A172 (cell line): ENCODE measurements around the gene SF3A1. TPM values are rescaled to one million over a fixed set of nuclear protein-coding genes. Genes with fewer than 3 reads are reported as not detected.

Source experiments
- DNase-seq: peaks from one replicate; pipeline ENCODE4 v3.0.0-alpha.2; 2015; ENCODE audit warnings: low spot score
- total RNA-seq: library from RNA; depleted of rRNA; stranded (reverse); fragments of >200 nt; shearing (Covaris generic); gene quantifications from 2 replicates; pipeline ENCODE4 v1.2.3, GENCODE V29; 2014

SF3A1 gene
- total RNA-seq, 1 experiment from 2014 or later = 39.8 TPM

DNA sequence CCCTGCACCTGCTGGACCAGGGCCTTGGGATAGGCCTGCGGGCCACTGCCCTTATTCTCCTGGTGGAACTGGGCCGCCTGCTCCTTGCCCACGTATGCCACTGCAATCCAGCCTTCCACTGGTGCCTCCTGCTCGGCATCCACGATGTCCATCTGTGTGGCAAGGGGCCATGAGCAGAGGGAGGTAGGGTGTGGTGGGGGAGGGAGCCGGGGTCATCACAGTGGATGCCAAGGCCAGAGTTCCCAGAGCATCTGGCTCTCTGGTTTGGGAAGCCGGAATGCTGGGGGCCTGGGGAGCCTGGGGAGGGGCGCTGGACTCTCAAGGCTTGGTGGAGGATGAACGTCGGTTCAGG lies 29.9 kb upstream of the SF3A1 start:
- DNase-seq = no peak

DNA sequence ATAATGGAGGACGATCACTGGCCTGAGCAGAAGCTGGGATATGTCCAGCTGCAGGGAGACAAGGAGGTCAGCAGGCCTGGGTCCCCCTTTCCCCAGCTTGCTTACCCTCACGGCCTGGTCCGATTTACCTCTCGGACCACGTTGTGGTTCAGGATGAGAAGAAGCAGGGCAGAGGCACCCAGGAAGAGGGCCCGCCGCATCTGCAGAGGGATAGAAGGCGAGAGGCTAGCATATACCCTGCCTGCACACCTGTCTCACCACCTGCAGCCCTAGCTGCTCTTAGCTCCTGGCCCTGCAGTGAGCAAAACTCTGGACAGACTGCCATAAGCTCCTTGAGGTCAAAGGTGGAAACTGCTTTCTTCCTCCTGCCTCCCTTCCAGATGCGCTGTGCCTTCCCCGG lies 29.2 kb upstream of the SF3A1 start:
- DNase-seq = no peak

DNA sequence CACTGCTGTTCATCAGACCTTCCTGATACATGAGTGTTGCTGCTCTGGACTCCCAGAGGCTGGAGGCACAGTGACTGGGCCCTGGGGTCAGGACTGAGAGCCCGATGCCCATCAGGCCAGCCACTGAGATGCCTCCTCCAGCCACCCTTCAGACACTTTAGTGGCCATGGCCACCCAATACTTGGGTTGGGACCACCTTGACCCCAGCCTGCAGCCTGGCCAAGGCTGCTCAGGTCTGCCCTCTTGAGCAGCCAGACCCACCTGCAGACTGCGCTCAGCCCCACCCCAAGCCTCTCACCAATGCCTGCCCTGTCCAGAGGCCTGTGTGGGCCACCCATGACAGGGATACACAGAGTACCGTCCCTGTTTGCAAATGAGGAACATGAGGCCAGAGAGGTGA lies 26.4 kb upstream of the SF3A1 start:
- DNase-seq = no peak

DNA sequence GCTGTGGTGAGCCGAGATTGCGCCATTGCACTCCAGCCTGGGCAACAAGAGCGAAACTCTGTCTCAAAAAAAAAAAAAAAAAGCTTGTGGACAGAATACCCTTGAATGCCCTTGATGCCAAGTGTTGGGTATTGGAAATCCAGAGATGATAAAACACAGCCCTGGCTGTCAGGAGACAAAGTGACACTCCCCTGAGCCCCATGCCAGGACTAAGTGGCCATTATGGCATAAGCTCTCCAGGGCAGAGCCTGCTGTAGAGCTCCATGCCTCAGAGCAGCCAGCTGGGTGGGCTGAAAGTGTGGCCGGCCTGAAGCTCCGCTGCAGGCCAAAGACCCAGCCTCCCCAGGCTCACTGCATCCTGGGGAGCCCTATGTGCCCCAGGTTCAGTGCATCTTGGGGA lies 25.6 kb upstream of the SF3A1 start:
- no peak for DNase-seq

DNA sequence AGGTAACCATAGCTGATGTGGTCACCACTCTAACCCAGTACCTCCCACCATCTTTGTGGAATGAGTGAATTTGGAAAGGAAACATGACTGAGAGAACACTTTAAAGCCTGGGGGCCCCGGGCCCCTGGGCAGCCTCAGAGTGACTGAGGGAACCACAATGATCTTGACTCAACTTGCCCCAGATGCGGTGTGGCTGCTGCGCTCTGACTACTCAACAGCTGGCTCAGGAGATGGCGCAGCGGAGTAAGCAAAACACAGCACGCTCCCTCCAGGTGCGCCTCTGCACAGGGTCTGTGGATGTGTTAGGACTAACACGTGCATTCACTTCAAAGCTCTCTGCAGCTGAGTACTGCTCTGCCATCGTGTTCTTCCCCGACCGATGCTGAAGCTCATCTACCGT lies 24.6 kb upstream of the SF3A1 start:
- no peak for DNase-seq

DNA sequence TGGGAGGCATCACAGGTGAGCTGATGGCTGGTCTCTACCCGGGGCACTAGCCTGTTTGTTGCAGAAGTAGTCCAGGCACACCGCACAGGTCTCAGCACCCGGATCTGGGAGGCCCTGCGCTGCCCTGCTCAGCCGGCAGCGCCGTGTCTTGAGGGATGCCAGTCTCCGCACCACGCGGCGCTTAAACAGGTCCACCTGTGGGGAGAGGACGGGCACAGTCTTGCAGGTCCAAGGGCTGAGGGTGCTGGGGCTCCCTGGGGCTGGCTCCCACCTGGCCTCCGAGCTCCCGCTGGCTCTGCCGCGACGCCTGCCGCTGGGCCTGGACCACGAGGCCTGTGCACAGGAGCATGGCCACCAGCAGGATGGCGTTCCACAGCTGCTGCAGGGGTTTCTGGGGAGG lies 23.3 kb upstream of the SF3A1 start:
- DNase-seq = no peak

DNA sequence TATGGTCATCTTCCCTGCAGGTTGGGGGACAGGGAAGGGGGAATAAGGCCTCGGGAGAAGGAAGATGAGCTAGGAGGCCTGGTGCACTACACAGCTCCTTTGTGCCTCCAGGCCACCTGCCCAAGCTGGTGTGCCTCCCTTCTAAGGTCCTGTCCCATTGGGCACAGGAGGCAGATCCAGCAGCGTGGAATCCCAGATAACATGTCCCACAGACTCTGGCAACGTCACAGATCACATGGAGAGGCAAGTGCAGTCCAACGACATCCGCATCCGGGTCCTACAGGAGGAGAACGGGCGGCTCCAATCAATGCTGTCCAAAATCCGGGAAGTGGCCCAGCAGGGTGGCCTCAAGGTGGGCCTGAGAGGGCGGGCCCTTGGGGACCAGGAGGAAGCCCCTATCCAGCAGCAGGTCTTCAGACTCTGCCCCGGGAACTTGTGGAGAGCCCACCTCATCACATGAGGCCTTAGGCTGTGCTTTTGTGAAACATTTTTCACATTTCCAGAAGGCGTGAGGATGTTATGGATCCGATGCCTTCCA lies 18.7 kb upstream of the SF3A1 start:
- no peak for DNase-seq

DNA sequence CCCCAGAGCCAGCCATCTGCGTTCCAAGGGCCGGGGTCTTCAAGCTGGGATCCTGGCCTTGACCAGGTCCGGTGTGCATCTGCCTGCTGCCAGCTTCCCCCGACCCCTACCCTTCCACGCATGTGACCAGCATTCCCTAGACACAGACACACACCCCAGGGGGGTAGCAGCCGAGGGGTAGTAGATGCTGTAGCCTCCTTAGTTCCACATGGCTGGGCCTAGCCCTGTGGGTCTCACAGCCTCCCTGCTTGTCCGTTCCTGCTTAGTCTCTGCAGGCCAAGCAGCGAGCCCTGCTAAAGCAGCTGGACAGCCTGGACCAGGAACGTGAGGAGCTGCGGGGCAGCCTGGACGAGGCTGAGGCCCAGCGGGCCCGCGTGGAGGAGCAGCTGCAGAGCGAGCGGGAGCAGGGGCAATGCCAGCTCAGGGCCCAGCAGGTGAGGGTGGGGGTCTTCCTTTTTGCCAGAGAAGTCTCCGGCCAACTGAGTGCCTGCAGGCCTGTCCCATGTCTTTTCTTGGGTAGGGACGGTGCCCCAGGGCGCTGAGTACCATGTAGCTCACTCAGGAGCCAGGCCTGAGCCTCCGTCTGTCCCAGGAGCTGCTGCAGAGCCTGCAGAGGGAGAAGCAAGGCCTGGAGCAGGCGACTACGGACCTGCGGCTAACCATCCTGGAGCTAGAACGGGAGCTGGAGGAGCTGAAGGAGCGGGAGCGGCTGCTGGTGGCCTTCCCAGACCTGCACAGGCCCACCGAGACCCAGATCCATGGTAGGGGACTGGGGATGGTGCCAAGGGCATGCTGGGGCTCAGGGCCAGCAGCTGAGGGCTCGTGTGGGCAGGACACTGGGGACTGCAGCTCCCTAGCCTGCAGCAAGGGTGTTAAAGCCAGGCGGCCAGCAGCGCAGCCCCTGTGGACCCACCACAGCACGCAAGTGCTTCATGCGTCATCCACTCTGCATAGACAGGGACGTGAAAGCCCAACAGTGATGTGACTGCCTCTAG lies 16.9 kb upstream of the SF3A1 start:
- DNase-seq = no peak

DNA sequence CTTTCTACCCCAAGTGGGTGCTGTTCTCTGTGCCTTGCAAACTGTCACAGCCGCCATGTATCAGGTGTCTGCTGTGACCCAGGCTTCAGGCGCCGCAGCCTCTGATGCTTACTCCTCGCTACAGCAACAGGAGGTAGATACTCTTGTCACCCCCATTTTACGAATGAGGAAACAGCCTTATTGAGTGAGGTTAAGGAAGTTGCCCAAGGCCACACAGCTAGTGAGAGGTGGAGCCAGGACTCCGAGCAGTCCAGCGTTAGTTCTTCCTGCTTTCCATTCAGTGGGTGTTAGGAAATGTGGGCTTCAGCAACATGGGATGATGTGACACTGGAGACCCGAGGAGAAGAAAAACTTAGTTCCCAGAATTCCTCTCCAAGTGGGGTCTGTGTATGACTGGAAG lies 16.2 kb upstream of the SF3A1 start:
- DNase-seq = no peak

DNA sequence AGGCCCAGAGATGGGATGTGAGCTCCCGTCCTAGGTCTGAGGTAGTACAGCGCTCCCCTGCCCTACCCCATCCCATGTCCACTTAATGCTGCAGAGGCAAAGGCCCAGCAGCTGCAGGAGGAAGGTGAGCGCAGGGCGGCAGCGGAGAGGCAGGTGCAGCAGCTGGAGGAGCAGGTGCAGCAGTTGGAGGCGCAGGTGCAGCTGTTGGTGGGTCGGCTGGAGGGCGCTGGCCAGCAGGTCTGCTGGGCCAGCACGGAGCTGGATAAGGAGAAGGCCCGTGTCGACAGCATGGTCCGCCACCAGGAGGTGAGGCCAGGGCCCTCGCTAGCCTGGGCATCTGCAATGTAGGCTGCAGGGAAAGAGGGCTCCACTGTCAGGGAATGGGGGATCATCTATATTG lies 15.3 kb upstream of the SF3A1 start:
- DNase-seq = no peak

DNA sequence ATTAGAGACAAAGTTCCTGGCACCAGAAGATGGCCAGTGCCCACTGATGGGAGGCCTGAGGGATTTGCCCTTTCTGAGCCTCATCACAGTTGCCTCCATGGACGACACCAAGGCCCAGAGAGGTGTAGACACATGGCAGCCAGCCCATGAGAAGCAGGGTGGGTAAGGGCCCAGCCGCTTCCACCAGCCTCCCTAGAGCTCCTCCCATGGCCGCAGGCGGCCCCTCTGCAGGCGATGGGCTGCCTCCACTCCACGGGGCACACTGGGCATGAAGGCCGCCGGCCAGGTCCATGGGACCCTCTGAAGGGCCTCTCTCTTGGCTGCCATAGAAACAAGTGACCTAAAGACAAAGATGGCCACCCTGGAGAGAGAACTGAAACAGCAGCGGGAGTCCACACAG lies 14.6 kb upstream of the SF3A1 start:
- DNase-seq = no peak

DNA sequence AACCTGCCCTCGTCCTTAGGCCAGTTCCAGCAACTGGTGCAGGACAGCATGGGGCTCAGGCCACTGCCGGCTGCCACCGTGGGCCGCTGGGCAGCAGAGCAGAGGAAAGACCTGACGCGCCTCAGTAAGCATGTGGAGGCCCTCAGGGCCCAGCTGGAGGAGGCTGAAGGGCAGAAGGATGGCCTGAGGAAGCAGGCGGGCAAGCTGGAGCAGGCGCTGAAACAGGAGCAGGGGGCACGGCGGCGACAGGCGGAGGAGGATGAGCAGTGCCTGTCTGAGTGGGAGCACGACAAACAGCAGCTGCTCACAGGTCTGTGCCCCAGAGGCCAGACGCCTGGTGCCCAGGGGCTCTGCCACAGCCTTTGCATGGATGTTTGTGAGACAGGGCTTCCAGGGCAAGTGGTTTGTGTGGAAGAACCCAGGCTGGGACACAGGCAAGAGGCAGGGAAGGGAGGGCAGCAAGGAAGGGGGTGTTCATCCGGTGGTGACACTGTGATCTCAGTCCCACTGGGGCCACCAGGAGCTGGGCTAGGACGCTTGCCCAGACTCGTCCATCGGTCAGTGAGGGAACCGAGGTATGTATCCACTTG lies 14.0 kb upstream of the SF3A1 start:
- DNase-seq = no peak

DNA sequence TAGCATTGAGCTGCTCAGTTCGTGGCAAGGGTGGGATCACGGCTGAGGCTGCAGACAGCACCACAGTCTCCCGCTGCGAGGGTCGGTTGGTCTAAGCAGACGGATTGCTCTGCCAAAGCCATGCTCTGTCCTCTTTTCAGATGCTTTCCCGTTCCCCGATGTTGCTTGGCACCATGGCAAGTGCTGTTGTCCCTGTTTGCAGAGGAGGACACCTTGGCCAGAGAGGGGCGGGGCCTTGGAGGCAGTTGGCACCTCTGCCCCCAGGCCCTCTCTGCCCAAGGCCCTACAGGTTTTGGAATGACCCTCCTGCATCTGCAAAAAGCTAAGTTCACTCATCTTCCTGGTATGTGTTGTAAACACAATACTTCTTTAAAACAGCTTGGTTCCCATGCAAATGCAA lies 11.7 kb upstream of the SF3A1 start:
- no peak for DNase-seq

DNA sequence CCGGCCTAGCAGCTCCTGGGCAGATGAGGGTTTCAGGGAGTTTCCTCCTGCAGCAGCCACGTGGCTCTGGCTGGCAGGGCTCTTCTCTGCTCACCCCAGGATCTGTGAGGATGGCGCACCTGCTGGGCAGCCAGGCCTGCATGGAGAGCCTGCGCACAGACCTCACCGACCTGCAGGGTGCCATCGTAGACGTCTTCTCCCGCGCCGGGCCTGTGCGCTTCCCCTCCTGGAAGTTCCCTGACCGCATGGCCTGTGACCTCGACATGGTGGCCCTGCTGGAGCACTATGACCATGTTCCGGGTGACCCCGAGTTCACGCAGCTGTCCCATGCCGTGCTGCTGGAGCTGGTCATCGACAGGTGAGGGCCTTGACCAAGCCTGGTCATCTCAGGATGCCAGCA lies 9.2 kb upstream of the SF3A1 start:
- DNase-seq = no peak

DNA sequence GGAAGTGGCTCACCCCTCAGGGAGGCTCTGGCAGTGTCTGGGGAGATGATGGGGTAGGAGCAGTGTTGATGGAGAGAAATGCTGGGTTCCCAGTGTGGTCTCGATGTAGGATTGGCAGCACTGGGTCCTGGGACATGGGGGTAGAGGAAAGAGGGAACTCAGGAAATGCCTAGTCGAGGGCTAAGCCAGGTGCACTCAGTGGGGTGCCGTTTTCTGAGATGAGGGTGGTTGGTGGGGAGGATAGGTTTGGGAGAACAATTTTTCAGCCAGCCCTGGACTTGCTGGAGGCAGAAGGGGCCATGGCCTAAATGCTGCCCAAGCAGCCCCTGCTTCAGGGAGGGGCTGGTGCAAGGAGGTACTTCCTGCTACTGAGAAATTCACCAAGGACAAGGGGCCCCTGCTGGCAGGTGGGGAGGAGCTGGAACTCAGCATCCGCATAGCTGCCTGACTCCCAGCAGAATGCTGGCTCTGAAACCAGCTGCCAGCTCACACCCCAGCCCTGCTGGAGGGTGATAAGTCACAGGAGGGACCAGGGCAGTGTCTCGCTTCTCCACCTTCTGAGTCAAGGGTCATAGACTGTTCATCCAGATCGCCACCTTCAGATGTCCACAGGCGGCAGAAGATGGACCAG lies 6.1 kb upstream of the SF3A1 start:
- DNase-seq = peak; percentile 22

DNA sequence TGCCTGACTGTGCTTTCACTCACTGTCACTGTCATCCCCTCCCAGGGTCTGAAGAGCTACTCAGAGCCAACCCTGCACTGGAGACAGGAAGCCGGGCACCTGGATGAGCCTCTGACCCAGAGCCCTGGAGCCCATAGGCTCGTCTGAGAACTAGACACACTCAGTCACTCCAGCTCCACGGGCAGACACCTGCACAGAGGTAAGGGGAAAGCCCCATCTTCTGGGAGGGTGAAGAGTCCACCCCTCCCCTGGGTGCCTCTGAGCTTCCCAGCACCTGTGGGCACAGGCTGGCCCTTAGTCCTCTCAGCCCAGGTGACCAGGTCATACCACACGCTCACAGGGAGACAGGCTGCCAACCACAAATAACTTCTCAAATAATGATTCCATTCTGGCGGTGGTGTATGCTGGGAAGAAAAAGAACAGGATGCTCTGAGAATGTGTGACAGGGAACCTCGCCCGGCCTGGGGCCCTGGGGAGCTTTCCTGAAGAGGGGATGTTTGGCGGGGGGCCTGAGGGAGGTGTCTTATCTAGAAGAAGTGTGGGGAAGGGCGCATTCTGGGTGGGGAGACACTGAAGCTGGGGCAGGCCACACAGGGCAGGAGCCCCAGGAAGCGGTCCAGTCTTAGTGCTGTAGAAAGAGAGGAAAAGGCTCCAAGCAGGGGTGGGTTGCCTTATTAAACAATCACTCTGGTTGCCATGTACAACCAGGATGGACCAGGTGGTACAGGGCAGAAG lies 5.4 kb upstream of the SF3A1 start:
- no peak for DNase-seq

DNA sequence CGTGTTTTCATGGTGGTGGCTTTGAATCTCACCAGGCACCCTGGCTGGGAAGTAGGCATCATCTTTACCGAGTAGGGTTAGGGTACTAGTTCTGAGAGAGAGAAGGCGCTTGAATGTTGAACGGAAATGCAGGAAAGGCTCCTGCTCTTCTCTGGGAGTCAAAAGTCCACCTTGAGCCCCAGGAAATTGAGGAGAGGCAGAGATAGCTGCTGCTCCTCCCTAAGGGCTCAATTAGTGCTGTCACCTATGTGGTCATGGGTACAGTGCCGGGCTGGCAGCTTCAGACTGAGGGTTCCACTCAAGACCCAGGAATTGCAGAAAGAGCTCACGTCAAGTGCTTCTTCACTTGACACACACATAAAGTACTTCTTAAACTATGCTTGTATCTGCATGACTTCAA lies 1.8 kb upstream of the SF3A1 start:
- no peak for DNase-seq

DNA sequence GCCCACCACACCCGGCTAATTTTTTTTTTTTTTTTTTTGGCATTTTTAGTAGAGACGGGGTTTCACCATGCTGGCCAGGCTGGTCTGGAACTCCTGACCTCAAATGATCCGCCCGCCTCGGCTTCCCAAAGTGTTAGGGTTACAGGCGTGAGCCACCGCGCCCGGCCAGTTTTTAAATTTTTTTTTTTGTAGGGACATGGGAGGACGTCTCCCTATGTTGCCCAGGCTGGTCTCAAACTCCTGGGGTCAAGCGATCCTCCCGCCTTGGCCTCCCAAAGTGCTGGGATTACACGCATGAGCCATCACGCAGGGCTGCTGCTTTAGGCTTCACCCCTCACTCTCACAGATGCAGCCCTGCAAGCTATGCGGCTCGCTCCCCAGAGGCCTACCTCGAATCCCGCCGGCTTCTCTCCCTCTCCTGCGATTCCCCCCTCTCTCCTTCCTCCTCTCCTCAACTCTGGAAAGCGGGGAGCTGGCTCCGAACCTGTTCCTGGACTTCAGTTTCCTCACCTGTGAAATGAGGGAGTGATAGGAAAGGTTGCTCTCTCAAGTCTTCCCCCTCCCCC lies 1.0 kb upstream of the SF3A1 start:
- DNase-seq = no peak

DNA sequence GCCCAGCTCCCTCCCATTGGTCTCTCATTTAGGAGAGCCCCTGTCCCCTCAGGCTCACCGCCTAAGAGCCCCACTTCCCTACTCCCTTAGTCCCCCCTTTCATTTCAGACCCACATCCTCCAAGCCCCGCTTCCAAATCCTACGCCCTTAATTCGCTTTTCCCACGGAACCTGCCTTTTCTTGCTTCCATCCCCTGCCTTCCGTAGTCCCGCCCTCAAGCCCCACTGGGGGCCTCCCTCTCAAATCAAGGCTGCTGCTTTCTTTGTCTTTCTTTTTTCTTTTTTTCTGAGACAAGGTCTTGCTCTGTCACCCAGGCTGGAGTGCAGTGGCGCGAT lies 509 bp upstream of the SF3A1 start:
- peak; percentile 4 for DNase-seq

DNA sequence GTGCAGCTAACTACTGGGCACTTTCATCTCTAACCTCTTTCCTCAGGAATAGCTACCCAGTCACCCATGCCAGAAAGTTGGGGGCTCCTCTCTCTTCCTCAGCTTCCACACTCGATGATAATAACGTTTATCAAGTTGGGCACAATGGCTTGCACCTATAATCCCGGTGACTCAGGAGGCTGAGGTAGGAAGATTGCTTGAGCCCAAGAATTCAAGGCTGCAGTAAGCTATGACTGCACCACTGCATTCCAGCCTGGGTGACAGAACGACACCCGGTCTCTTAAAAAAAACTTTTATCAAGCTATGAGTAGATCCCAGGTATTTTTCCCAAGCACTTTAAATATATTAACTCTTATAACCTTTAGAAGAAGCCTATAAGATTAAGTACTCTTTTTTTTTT lies 2.0 kb downstream of the SF3A1 start:
- DNase-seq = no peak

DNA sequence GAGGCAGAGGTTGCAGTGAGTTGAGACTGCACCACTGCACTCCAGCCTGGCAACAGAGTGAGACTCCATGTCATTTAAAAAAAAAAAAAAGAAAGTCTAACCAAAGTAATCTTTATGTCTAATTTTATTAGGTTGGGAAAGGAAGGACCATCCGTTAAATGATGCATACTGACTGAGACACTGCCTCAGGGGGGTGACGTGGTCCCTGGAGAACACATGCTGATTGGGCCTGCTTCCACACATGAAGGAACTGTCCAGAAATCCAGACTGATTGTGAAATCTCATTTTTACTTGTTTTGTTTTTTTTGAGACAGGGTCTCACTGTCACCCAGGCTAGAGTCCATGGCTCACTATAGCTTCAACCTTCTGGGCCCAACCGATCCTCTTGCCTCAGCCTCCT lies 5.5 kb downstream of the SF3A1 start:
- no peak for DNase-seq

DNA sequence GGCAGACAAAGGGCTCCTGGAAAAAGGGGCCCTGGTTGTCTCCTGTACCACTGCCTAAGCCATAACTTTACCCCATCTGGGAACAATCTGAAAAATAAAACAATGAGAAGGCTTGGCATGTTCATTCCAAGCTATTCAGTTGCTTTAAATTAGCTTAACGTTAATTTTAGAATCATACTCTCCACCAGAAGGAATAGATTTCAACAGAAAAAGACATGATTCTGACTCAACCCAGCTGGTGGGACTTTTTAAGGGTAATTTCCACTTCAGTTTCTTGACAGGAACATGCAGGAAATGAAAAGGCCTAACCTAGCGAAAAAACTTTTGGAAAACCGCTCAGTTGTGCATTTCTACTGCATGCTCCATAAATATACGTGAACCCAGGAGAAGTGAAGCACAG lies 7.9 kb downstream of the SF3A1 start:
- no peak for DNase-seq
